Common myeloid progenitor, CD34-positive (primary cell): Measurements from ENCODE around the gene APOBEC3F.

Experiments used
- CTCF ChIA-PET: fragments of 350-600 bp; sonication (Branson Sonifier 250); formaldehyde crosslinking; loops from one replicate; lab custom pipeline; 2021; ENCODE audit warnings: antibody characterized with exemption; lab: Charles Lee
- POLR2A ChIA-PET: fragments of 350-600 bp; sonication (Branson Sonifier 250); formaldehyde crosslinking; loops from one replicate; lab custom pipeline; 2021; ENCODE audit warnings: antibody characterized with exemption; lab: Charles Lee
- DNase-seq, 3 donors: peaks; one replicate each; pipeline versions ENCODE4 v3.0.0 to v3.0.0-alpha.2; 2013
- H3K27ac ChIP-seq, 2 experiments: 1 replicate in 1 of 2; 2 replicates in 1 of 2; pipeline ENCODE4 v1.7.0; 2013; ENCODE audit warnings: inconsistent platforms in 2 of 2, low read length in 2 of 2, mild to moderate bottlenecking in 2 of 2, low read depth in 1 of 2, moderate library complexity in 1 of 2; ENCODE audit not compliant: severe bottlenecking in 2 of 2, insufficient read depth in 1 of 2, poor library complexity in 1 of 2
- H3K27me3 ChIP-seq, 5 experiments: replicated peaks in 2 of 5; 1 replicate in 3 of 5; 2 replicates in 2 of 5; pipeline versions ENCODE4 v1.6.1 to v1.7.0; 2013; ENCODE audit warnings: low read length in 4 of 5, mild to moderate bottlenecking in 2 of 5, moderate library complexity in 2 of 5, inconsistent platforms in 1 of 5; ENCODE audit not compliant: insufficient read depth in 5 of 5, control insufficient read depth in 4 of 5
- H3K36me3 ChIP-seq, 4 experiments: 1 replicate in 2 of 4; 2 replicates in 2 of 4; pipeline versions ENCODE4 v1.6.1 to v1.7.0; 2013; ENCODE audit warnings: low read length in 3 of 4, control low read depth in 1 of 4, mild to moderate bottlenecking in 1 of 4; ENCODE audit not compliant: control insufficient read depth in 4 of 4, insufficient read depth in 4 of 4
- H3K4me1 ChIP-seq, 4 experiments: 1 replicate in 3 of 4; 2 replicates in 1 of 4; pipeline versions ENCODE4 v1.6.1 to v1.7.1; 2013; ENCODE audit warnings: low read length in 3 of 4, mild to moderate bottlenecking in 3 of 4, control low read depth in 1 of 4, inconsistent platforms in 1 of 4, moderate library complexity in 1 of 4; ENCODE audit not compliant: control insufficient read depth in 4 of 4, insufficient read depth in 4 of 4; ENCODE audit errors: control extremely low read depth in 1 of 4
- H3K4me3 ChIP-seq, 7 experiments: 1 replicate in 4 of 7; 2 replicates in 3 of 7; pipeline versions ENCODE4 v1.5.1 to v1.7.0; 2013; ENCODE audit warnings: mild to moderate bottlenecking in 7 of 7, low read length in 6 of 7, moderate library complexity in 6 of 7, inconsistent platforms in 2 of 7, low read depth in 2 of 7, control low read depth in 1 of 7; ENCODE audit not compliant: insufficient read depth in 4 of 7, control insufficient read depth in 1 of 7; ENCODE audit errors: extremely low read depth in 1 of 7
- H3K9me3 ChIP-seq, 5 experiments: 1 replicate in 4 of 5; 2 replicates in 1 of 5; pipeline versions ENCODE4 v1.6.1 to v1.7.1; 2013; ENCODE audit warnings: low read length in 4 of 5, mild to moderate bottlenecking in 2 of 5, inconsistent platforms in 1 of 5, low read depth in 1 of 5, moderate library complexity in 1 of 5; ENCODE audit not compliant: control insufficient read depth in 4 of 5, insufficient read depth in 2 of 5; ENCODE audit errors: control extremely low read depth in 1 of 5
- WGBS: methylation state at CpG from one replicate; pipeline ENCODE4 v1.1.5; 2013; ENCODE audit not compliant: insufficient coverage; 5-methylcytosine and 5-hydroxymethylcytosine counted together

The APOBEC3F gene

DNA sequence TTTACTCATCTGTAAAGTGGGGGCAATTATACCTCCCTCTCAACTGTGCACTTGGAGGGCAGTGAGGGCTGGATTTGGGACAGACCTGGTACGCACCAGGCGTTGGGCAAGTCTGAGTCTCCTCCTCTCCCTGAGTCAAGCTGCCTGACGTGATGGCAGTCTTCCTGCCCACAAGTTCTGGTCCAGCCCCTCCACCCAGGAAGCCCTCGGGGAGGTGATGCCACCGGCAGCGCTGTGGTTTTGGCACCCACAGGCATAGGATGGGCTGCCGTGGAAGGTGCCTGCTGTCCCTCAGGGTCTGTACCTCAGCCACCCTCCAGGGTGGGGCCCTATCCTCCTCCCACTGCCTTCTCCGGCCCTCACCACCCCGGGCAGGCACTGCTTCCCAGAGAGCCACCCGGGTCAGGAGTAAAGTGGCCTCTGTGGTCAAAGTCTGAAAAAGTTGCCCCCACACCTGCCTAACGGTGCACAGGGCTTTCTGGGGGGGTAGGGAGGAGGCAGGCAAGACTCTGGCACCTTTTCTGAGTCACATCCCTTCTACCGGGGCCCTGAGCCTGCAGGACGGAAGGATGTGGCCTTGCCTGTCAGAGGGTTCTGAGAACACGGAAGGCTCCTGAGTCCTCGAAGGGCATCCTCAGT, 49.9 kb downstream of the APOBEC3F start:
- no peak overlapping the region for H3K4me3 ChIP-seq

GRCh38 chr22:39091126-39092081, 50.7 kb downstream of the APOBEC3F start:
- WGBS, result over 99% methylated on average over 16 of the region's 23 CpGs
- Histone ChIP-seq H3K4me1 (peaks cover 0 to 17% (median 4%) of the 10 kb centered on the region in 4 experiments), H3K27ac (no peak overlapping the region), H3K9me3 (no peaks in the 10 kb centered on the region), H3K27me3 (no peaks in the 10 kb centered on the region), H3K36me3 (peaks cover 0 to 1% (median 0%) of the 10 kb centered on the region in 4 experiments), H3K4me3 (no peak overlapping the region)
- DNase-seq, result no peak
- ChIA-PET POLR2A (no interaction called here), CTCF (no interaction called here)

More for the DNA sequence above, 49.9 kb downstream of the APOBEC3F start:
- ChIA-PET CTCF (no interaction called here), POLR2A (no interaction called here)
- 64% methylated on average over 15 of the region's 15 CpGs for WGBS
- Histone ChIP-seq H3K27ac (no peak overlapping the region), H3K36me3 (peaks cover 0 to 5% (median 2%) of the 10 kb centered on the region in 4 experiments), H3K27me3 (no peaks in the 10 kb centered on the region), H3K4me1 (peaks cover 0 to 17% (median 4%) of the 10 kb centered on the region in 4 experiments), H3K9me3 (no peaks in the 10 kb centered on the region)
- DNase-seq, result peak in 2 of 3 donors; percentile 39 to 56

DNA sequence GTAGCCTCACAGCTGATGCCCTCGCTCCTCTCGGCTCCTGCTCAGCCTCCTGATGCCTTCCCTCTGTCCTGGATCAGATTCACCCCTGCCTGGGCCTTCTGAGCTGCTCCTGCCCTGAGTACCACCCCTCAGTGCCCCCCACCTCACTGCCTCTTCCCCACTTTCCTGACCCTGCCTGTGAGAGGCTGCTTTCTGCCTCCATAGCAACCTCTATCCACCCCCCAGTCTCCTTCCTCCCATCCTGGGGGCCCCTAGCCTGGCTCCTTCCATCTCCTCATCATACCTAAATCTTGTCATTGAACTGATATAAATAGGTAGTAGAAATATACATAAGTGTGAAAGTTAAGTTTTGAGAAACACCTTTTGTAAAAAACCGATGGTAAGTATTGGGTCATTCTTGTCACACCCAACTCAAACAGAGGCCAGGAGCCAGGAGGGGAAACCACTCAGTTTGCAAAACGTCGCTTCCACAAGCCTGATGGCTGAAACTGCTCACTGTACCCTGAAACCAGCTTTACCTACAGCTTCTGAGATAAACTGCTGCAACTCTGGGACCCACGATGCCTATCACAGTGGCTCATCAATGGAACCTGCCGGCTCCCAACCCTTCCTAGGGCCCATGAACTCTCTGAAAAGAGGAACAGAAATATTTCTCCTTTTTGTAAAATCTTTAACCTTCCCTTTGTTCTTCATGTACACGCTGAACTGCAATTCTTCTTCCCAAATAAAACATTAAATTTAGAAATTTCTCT, 51.6 kb downstream of the APOBEC3F start:
- H3K4me1 ChIP-seq, result peaks cover 0 to 24% (median 10%) of the 10 kb centered on the region in 4 experiments
- no peaks in the 10 kb centered on the region for H3K36me3 ChIP-seq
- ChIA-PET CTCF (no interaction called here), POLR2A (no interaction called here)
- H3K4me3 ChIP-seq, result no peak overlapping the region
- H3K9me3 ChIP-seq, result no peaks in the 10 kb centered on the region
- no peak for DNase-seq
- H3K27ac ChIP-seq, result no peak overlapping the region
- 64% methylated on average over 8 of the region's 8 CpGs for WGBS
- no peaks in the 10 kb centered on the region for H3K27me3 ChIP-seq

- Histone ChIP-seq H3K4me1 (peaks cover 0 to 30% (median 13%) of the 10 kb centered on the region in 4 experiments), H3K27me3 (no peaks in the 10 kb centered on the region), H3K9me3 (no peaks in the 10 kb centered on the region), H3K4me3 (no peak overlapping the region), H3K36me3 (no peaks in the 10 kb centered on the region), H3K27ac (no peak overlapping the region)
- POLR2A ChIA-PET, result no interaction called here
- no peak for DNase-seq
- WGBS, result 92% methylated on average over 12 of the region's 14 CpGs
- CTCF ChIA-PET, result no interaction called here
These were observed 54.2 kb downstream of the APOBEC3F start for GRCh38 chr22:39094717-39095389.

DNA sequence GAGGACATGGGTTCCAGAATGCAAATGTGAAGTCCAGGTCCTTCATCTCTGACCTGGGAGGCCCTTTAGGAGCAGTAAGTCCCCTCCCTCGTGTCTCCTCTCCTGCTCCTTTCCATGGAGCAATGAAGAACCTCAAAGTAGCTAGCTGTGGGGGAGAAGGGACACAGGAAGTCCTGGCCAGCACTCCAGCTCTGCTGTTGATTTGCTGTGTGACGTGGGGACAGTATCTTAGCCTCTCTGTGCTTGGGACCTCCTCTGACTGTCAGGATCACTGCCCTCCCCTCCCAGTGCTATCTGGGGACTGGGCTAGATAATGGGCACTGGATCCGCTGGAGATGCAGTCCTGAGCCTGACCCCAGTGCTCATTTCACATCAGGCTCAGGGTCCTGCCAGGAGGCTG, 55.3 kb downstream of the APOBEC3F start:
- POLR2A ChIA-PET, result interaction anchor here (1.1 kb wide), 1 partner anchor 15 kb away, joined by 4 read pairs; no protein-coding TSS in a partner anchor
- no peak overlapping the region for H3K4me3 ChIP-seq
- H3K27me3 ChIP-seq, result no peaks in the 10 kb centered on the region
- WGBS, result 92% methylated on average over 3 of the region's 3 CpGs
- H3K27ac ChIP-seq, result no peak overlapping the region
- DNase-seq, result no peak
- H3K36me3 ChIP-seq, result no peaks in the 10 kb centered on the region
- no peaks in the 10 kb centered on the region for H3K9me3 ChIP-seq
- H3K4me1 ChIP-seq, result peaks cover 0 to 20% (median 10%) of the 10 kb centered on the region in 4 experiments
- CTCF ChIA-PET, result no interaction called here

DNA sequence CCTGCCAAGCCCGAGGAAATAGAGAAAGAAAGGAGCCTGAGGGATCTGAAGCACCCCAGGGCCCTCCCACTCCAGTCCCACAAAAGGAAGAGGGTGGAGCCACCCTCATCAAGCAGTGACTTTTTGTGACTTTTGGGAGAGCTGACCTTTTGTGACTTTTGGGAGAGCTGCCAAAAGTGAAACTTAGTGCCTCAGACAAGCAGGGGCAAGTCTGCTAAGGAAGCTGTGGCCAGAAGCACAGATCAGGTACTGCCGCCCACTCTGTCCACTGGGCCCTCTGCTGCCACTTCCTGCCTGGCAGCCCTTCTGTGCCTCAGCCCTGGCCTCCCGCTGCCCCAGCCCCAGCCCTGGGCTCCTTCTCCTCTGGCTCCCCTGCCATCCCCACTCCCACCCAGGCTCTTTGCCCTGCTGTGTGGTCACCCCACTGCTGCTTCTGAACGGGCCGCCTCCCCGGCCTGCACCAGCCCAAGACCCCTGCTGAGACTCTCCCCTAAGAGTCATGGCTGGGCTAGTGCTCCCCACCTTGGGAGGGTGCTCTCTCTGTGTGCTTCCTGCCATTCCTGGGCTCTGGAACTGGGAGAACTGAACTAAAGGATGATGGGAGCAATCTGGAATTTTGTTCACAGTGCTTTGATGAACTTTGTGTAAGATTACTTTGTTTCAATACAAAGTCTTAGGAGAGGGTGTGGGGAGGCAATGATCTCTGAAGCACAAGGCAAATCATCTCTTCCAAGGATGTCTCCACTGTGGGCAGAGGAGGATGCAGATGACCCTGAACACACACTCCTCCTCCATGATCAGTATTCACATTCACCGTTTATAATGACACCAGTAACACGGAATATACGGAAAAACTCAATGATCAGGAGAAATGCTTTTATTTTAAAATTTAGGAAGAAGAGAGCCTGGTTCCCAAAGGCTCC, 56.7 kb downstream of the APOBEC3F start, which contains the start of gene APOBEC3H:
APOBEC3H (plus strand) TSS at position 147 of the 923 bp plus-strand sequence. CDS start 3,035 bp downstream, outside the sequence.
- Histone ChIP-seq H3K27ac (no peak within 1 kb of the TSS), H3K27me3 (no peaks in the 10 kb centered on the region), H3K4me3 (peak within 1 kb of the TSS in 3 of 7 experiments; percentile 19 to 33 (median 25)), H3K4me1 (peaks cover 0 to 19% (median 10%) of the 10 kb centered on the region in 4 experiments), H3K36me3 (no peaks in the 10 kb centered on the region), H3K9me3 (no peaks in the 10 kb centered on the region)
- peak; percentile 36 to 71 (median 68) for DNase-seq
- CTCF ChIA-PET, result interaction anchor here (0.5 to 2.1 kb wide), 2 partner anchors 14 to 87 kb away, joined by 3 to 5 read pairs; no protein-coding TSS in a partner anchor
- POLR2A ChIA-PET, result no interaction called here
- whole genome bisulfite sequencing, result 95% methylated on average over 4 of the region's 9 CpGs
